ENCODE results near the gene LETM1.

DNA sequence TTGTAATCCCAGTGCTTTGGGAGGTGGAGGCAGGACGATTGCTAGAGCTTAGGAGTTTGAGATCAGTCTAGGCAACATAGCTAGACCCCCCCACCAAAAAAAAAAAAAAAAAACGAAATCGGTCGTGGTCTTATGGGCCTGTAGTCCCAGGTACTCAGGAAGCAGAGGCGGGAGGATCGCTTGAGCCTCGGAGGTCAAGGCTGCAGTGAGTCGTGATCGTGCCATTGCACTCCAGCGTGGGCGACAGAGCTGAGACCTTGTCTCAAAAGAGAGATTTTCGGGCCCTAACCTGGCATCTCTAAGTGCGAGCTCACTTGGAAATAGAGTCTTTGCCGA, 7.0 kb upstream of the LETM1 start:
- TF ChIP-seq CTCF (IDR thresholded peaks at IDR 0.05; ENCODE audit: low read depth, low read length, missing input control) (no peak), TAF1 (conservative IDR thresholded peaks at IDR 0.05) (no peak)

Measured in liver (tissue), 3 donors.